ENCODE measurements around the gene BMP6. TPM values are rescaled to one million over a fixed set of nuclear protein-coding genes. Genes with fewer than 3 reads are reported as not detected.
"Not testable (repeated sequence)": the region's sequence is repeated elsewhere in the genome, so short reads cannot be mapped to it uniquely, and the experiment has no call there.

BMP6 gene
- polyA plus RNA-seq, 1 donor (not counting 4 experiments of a cell fraction or from before 2014, with no cell fraction given) = 0.05 TPM

DNA sequence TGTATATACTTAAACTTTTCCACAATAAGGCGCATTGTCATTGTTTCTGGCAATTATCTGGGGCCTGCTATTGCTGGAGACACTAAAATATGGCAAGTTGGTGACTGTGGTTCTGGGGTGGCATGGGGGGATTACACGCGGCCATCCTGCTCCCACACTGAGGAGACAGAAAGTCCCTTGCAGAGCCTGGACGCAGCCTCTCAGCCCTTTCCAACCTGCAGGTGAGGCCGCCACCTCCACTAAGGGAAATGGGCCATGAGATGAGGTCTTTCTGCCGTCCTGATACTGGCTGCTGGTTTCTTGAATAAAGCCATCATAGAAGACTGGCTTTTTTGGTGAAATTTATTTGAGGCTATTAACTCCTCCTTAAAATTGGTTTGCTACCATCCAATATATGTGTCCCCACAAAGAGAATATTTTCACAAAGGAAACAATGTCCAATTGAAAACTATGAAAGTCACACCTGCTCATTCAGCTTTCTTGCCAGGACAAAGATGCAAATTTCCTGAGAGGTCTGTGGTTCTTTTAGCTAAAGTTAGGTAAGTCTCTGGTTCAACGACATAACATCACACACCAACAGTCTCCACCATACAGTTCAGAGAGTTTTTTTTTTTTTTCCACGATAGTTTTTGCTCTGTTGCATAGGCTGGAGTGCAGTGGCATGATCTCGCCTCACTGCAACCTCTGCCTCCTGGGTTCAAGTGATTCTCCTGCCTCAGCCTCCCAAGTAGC, 171.7 kb downstream of the BMP6 start:
- H3K9ac ChIP-seq (ENCODE audit: control insufficient read depth, extremely low read depth, insufficient read depth, low read length) = no peak overlapping the region
- dilution Hi-C loops (cut with MboI; ENCODE audit: extremely low pct_ligation_motif_present, low sequenced_read_pairs) = no loop called here
- FAIRE-seq = no peak
- H3K4me2 ChIP-seq (ENCODE audit: control insufficient read depth, extremely low read depth, insufficient read depth, low read depth, low read length) = no peak overlapping the region
- no peak for TF ChIP-seq CTCF (optimal IDR thresholded peaks at IDR 0.05 in 1 of 3, IDR thresholded peaks at IDR 0.05 in 1 of 3, conservative IDR thresholded peaks at IDR 0.05 in 1 of 3; ENCODE audit: extremely low read depth in 1 of 3, insufficient read depth in 2 of 3, low read length in 3 of 3)
- no peak for TF ChIP-seq EZH2 (IDR thresholded peaks at IDR 0.05; ENCODE audit: low read length)
- no peak overlapping the region for H3K4me3 ChIP-seq (ENCODE audit: control insufficient read depth in 2 of 3, extremely low read depth in 1 of 3, insufficient read depth in 2 of 3, low read depth in 1 of 3, low read length in 3 of 3)
- no peaks in the 10 kb centered on the region for H3K9me1 ChIP-seq (ENCODE audit: control insufficient read depth, extremely low read depth, insufficient read depth, low read length)
- H3K4me1 ChIP-seq (ENCODE audit: control insufficient read depth, extremely low read depth, insufficient read depth, low read length) = no peaks in the 10 kb centered on the region
- H3K9me3 ChIP-seq (ENCODE audit: control insufficient read depth, low read depth, low read length) = no peaks in the 10 kb centered on the region
- peaks cover 5% of the 10 kb centered on the region for H3K79me2 ChIP-seq (ENCODE audit: control insufficient read depth, insufficient read depth, low read length)
- no peak overlapping the region for H3K27ac ChIP-seq (ENCODE audit: control insufficient read depth, insufficient read depth, low read length)
- no peak overlapping the region for H2AFZ ChIP-seq (ENCODE audit: control insufficient read depth, low read length)
- H3K27me3 ChIP-seq (ENCODE audit: control insufficient read depth, extremely low read depth, insufficient read depth, low read length) = no peaks in the 10 kb centered on the region
- DNase-seq (ENCODE audit: low read depth, low spot score) = no peak
- no peaks in the 10 kb centered on the region for H4K20me1 ChIP-seq (ENCODE audit: control insufficient read depth, extremely low read depth, insufficient read depth, low read length)
- peaks cover 37 to 49% of the 10 kb centered on the region in 2 experiments for H3K36me3 ChIP-seq (ENCODE audit: control insufficient read depth in 2 of 2, extremely low read depth in 1 of 2, insufficient read depth in 2 of 2, low read length in 2 of 2)

DNA sequence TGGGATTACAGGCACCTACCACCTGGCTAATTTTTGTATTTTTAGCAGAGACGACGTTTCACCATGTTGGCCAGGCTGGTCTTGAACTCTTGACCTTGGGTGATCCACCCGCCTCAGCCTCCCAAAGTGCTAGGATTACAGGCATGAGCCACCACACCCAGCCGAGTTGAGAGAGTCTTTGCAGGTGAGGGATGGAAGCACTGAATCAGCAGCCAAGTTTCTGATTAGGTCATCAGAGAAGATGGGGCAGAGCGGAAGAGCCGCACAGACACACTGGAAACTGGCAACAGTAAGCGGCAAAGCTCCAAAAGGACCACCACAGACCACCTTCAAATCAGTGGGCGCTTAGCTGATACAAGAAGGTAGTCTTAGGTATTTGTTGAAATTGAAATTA, 172.3 kb downstream of the BMP6 start:
- H3K27ac ChIP-seq (ENCODE audit: control insufficient read depth, insufficient read depth, low read length) = not testable (repeated sequence)

More for the DNA sequence above, 172.3 kb downstream of the BMP6 start:
- DNase-seq (ENCODE audit: low read depth, low spot score); dilution Hi-C loops (cut with MboI; ENCODE audit: extremely low pct_ligation_motif_present, low sequenced_read_pairs); H3K4me1 ChIP-seq (ENCODE audit: control insufficient read depth, extremely low read depth, insufficient read depth, low read length); H3K9ac ChIP-seq (ENCODE audit: control insufficient read depth, extremely low read depth, insufficient read depth, low read length); H4K20me1 ChIP-seq (ENCODE audit: control insufficient read depth, extremely low read depth, insufficient read depth, low read length); H2AFZ ChIP-seq (ENCODE audit: control insufficient read depth, low read length); H3K27me3 ChIP-seq (ENCODE audit: control insufficient read depth, extremely low read depth, insufficient read depth, low read length); H3K9me1 ChIP-seq (ENCODE audit: control insufficient read depth, extremely low read depth, insufficient read depth, low read length); FAIRE-seq; H3K4me2 ChIP-seq (ENCODE audit: control insufficient read depth, extremely low read depth, insufficient read depth, low read depth, low read length); H3K4me3 ChIP-seq (ENCODE audit: control insufficient read depth in 2 of 3, extremely low read depth in 1 of 3, insufficient read depth in 2 of 3, low read depth in 1 of 3, low read length in 3 of 3); H3K9me3 ChIP-seq (ENCODE audit: control insufficient read depth, low read depth, low read length); H3K79me2 ChIP-seq (ENCODE audit: control insufficient read depth, insufficient read depth, low read length): not testable (repeated sequence)
- H3K36me3 ChIP-seq (ENCODE audit: control insufficient read depth in 2 of 2, extremely low read depth in 1 of 2, insufficient read depth in 2 of 2, low read length in 2 of 2) = peaks cover 34 to 54% of the 10 kb centered on the region in 2 experiments

Measured in keratinocyte (primary cell).